ENCODE measurements around the gene HK3.

Gene HK3

DNA sequence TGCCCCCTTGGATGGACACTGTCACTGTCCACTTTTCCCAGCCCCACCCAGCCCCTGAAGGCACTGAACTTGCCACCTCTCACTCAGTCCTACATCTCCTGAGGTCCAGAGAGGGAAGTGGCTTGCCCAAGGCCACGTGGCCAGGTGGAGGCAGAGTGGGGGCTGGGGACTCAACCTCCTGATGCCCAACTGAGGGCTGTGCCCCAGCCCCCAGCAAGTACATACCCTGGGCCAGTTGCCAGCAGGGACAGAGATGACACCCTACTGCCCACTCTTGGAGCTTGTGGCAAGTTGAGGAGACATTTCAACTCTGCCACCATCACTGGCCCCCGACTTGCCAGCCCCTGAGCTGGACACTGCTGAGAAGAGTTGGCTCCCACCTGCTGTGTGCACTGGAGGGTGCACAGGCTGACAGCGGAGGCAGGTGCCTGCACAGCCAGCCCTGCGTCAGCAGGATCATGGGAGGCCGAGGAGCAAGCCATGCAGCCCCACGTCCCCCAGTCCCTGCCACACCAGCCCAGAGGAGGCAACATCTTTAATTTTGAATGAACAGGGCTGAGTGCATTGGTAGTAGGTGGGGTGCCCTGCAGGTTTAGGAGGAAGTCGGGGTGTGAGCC lies 49.4 kb downstream of the HK3 start:
- TF ChIP-seq, protein P1, sequence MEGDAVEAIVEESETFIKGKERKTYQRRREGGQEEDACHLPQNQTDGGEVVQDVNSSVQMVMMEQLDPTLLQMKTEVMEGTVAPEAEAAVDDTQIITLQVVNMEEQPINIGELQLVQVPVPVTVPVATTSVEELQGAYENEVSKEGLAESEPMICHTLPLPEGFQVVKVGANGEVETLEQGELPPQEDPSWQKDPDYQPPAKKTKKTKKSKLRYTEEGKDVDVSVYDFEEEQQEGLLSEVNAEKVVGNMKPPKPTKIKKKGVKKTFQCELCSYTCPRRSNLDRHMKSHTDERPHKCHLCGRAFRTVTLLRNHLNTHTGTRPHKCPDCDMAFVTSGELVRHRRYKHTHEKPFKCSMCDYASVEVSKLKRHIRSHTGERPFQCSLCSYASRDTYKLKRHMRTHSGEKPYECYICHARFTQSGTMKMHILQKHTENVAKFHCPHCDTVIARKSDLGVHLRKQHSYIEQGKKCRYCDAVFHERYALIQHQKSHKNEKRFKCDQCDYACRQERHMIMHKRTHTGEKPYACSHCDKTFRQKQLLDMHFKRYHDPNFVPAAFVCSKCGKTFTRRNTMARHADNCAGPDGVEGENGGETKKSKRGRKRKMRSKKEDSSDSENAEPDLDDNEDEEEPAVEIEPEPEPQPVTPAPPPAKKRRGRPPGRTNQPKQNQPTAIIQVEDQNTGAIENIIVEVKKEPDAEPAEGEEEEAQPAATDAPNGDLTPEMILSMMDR (conservative IDR thresholded peaks at IDR 0.05; ENCODE audit: low read length): no peak

DNA sequence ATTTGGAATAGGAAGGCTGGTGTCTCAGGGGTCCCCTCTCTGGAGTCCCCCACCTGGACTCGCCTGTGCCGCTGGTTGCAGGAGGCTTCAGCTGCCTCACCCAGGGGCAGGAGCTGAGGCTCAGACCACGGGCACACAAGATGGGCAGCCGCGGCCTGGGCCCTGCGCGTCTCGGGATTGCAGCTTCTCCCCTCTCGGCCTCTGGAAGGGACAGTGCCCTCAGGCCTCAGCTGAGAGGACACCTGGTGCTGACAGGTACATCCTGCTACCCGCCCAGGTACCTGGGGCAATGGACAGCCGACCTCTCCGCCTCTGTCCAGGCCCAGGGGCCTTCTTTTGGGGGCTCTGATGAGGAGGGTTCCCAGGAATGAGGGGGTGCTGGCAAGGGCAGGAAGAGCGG lies 50.5 kb downstream of the HK3 start:
- no peak overlapping the region for H3K4me3 ChIP-seq (ENCODE audit: low read length)
- TF ChIP-seq, protein P1 (conservative IDR thresholded peaks at IDR 0.05; ENCODE audit: low read length): no peak
- DNase-seq (ENCODE audit: low read depth): no peak

More for the DNA sequence above, 49.4 kb downstream of the HK3 start:
- no peak overlapping the region for H3K4me3 ChIP-seq (ENCODE audit: low read length)
- DNase-seq (ENCODE audit: low read depth): no peak

DNA sequence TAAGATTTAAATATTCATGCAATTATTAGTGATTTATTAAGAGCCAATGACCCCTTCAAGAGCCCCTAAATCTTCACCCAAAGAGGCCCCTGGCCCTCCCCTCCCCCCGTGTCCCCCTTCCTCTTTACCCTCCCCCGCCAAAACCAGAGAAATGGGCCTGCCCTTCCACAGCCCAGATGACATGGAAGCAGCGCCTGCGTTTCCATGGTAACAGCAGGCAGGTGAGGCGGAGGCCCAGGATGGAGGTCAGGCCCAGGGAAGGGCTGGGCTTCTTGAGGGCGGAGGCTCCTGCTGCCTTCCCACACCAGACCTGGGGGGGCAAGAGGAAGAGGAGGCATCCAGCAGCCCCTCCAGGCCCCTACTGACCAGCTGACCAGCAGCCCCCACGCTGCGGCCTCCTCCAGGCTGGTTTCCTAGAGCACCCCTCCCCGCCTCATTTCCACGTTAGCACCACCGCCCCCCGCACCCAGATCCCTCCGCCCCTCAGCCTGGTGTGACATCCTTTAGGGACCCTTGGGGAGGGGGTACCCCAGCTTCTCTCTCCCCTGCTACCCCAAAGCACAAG lies 51.3 kb downstream of the HK3 start:
- no peak overlapping the region for H3K4me3 ChIP-seq (ENCODE audit: low read length)
- TF ChIP-seq, protein P1 (conservative IDR thresholded peaks at IDR 0.05; ENCODE audit: low read length): no peak
- DNase-seq (ENCODE audit: low read depth): no peak

DNA sequence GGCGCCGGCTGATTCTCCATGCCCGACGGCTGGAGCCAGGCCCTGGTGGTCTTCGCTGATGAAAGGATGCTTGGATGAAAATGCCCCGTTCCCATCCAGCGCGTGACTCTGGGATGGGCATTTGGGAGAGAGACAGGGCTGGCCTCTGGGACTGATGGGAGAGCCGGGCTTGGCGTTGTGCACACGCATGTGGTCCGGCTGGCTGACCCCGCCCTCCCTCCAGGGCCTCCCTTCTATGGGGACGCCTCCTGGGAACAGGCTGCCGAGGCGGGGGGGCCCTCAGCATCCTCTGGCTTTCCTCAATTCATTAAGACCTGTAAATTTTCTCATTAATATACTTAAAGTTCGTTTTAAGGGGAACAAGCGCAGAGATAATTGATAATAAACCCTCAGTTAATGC lies 52.0 kb downstream of the HK3 start:
- TF ChIP-seq, protein P1 (conservative IDR thresholded peaks at IDR 0.05; ENCODE audit: low read length): no peak
- H3K4me3 ChIP-seq (ENCODE audit: low read length): no peak overlapping the region
- DNase-seq (ENCODE audit: low read depth): no peak

DNA sequence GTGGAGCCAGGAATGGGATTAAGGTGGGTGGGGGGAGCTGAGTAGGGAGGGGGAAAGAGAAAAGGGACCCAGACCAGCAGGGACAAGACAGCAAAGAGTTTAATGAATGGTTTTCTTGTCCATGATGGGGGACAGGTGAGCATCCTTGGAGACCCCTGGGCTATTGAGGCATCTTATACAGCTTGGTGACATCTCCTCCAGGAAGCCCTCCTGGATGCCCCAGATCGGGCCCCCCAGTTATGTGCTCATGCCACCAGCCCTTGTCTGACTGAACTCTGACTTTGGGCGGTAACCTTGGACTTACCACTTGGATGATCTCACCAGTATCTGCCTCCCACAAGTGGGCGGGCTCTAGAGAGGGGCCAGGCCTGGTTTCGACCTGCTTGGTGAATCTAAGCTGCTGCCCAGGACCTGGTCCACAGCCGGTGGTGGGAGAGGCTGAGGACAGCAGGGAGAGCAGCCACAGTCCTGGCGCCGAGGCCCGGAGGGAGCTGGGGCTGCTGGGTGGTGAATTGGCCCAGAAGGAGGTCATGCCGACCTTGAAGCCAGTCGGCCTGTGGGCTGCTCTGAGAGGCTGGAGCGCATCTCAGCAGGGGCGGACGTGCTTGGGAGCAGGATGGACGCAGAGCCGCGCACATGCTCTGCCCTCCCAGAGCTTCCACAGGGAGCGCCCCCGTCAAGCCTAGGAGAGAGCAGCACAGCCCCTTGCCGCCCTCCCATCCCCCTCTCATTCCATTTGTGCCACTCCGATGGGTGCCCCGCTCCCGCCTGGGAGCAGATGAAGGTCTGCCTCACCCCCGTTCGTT lies 52.6 kb downstream of the HK3 start:
- TF ChIP-seq, protein P1 (conservative IDR thresholded peaks at IDR 0.05; ENCODE audit: low read length): no peak
- no peak for DNase-seq (ENCODE audit: low read depth)
- no peak overlapping the region for H3K4me3 ChIP-seq (ENCODE audit: low read length)

DNA sequence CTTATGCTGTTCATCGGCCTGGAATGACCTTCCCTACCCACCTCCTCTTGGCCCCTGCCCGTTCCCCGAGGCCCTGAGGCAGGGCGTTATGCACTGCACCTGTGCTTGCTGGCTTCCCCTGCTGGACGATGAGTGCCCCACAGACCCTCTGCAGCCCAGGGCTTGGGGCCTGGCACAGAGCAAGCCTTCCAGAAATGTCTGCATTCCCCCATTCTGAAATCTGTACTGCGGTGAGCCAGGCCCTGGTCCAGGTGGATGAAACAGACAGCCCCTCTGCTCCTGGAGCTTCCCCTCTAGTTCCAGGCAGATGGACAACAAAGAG lies 53.8 kb downstream of the HK3 start:
- DNase-seq (ENCODE audit: low read depth): no peak
- TF ChIP-seq, protein P1 (conservative IDR thresholded peaks at IDR 0.05; ENCODE audit: low read length): no peak
- H3K4me3 ChIP-seq (ENCODE audit: low read length): no peak overlapping the region
